C4-2B (cell line): ENCODE data around the gene SCP2.

Experiments
- H3K27ac ChIP-seq: fragments of 450-650 bp; 2 replicates; pipeline ENCODE4 v1.5.1; 2017
- ZFX ChIP-seq: fragments of 450-650 bp; IDR thresholded peaks from 2 replicates; pipeline ENCODE4 v1.6.1; 2017
- TF ChIP-seq, protein P1 (sequence below): fragments of 450-650 bp; conservative IDR thresholded peaks from 2 replicates; pipeline ENCODE4 v1.5.1; 2017; ENCODE audit warnings: mild to moderate bottlenecking

The SCP2 gene

DNA sequence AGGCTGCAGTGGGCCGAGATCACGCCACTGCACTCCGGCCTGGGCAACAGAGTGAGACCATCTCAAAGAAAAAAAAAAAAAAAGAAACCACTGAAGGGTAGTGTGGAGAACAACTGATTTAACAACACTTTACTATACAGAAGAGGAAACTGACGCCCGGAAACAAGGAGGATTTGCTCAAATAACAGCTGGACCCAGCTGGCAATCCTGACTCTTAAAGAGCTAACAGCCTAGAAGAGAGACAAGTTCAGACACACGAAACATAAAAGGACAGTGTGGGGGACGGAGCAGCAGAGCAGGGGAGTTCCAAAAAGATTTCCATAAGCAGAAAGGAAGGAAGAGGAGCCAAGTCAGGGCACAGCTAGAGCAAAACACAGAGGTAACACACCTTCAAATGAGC, 9.9 kb upstream of the SCP2 start:
- TF ChIP-seq, protein P1, sequence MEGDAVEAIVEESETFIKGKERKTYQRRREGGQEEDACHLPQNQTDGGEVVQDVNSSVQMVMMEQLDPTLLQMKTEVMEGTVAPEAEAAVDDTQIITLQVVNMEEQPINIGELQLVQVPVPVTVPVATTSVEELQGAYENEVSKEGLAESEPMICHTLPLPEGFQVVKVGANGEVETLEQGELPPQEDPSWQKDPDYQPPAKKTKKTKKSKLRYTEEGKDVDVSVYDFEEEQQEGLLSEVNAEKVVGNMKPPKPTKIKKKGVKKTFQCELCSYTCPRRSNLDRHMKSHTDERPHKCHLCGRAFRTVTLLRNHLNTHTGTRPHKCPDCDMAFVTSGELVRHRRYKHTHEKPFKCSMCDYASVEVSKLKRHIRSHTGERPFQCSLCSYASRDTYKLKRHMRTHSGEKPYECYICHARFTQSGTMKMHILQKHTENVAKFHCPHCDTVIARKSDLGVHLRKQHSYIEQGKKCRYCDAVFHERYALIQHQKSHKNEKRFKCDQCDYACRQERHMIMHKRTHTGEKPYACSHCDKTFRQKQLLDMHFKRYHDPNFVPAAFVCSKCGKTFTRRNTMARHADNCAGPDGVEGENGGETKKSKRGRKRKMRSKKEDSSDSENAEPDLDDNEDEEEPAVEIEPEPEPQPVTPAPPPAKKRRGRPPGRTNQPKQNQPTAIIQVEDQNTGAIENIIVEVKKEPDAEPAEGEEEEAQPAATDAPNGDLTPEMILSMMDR = no peak
- no peak for TF ChIP-seq ZFX
- H3K27ac ChIP-seq = no peak overlapping the region

DNA sequence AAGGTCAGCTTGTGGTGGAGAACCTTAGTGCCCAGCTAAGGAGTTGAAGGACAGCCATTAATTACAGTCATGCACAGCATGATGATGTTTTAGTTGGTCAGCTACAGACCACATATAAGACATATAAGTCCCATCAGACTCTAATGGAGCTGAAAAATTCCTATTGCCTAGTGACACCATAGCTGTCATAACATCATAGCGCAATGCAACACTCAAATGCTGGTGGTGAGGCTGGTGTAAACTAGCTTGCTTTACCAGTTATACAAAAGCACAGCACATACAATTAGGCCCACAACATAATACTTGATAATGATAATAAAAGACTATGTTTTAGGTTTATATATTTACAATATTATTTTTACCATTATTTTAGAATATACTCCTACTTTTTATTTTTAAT, 9.5 kb upstream of the SCP2 start:
- H3K27ac ChIP-seq = no peak overlapping the region

DNA sequence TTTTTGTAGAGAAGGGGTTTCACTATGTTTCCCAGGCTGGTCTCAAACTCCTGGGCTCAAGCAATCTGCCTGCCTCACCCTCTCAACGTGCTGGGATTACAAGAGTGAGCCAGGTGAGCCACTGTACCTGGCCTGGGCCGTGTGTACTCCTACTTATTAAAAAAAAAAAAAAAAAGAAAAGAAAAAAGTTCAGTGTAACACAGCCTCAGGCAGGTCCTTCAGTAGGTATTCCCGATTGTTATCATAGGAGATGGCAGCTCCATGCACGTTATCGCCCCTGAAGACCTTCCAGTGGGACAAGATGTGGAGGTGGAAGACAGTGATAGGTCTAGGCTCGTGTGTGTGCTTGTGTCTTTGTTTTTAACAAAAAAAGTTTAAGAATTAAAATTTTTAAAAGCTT, 8.9 kb upstream of the SCP2 start:
- no peak overlapping the region for H3K27ac ChIP-seq

More for the DNA sequence above, 9.5 kb upstream of the SCP2 start:
- TF ChIP-seq, protein P1 = no peak
- no peak for TF ChIP-seq ZFX

DNA sequence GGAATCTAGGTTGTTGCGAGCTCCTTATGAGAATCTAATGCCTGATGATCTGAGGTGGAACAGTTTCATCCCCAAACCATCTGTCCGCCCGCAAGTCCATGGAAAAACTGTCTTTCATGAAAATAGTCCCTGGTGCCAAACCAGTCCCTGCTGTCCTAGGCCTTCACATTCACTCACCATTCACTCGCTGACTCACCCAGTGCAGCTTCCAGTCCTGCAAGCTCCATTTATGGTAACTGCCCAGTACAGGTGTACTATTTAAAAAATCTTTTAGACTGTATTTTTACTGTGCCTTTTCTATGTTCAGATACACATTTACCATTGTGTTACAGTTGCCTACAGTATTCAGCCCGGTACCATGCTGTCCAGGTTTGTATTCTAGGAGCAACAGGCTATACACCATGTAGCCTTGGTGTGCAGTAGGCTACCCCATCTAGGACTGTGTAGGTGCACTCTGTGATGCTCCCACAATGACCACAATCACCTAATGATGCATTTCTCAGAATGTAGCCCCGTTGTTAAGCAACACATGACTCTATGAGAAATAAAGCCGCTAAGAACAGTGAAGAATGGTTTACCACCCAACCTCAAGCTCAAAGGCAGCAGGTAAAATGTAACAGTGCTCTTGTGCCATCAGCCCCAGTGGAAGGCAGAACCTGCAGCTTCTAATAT, 7.9 kb upstream of the SCP2 start:
- TF ChIP-seq, protein P1 = no peak
- no peak for TF ChIP-seq ZFX
- H3K27ac ChIP-seq = no peak overlapping the region

More for the DNA sequence above, 8.9 kb upstream of the SCP2 start:
- TF ChIP-seq, protein P1 = no peak
- TF ChIP-seq ZFX = no peak

DNA sequence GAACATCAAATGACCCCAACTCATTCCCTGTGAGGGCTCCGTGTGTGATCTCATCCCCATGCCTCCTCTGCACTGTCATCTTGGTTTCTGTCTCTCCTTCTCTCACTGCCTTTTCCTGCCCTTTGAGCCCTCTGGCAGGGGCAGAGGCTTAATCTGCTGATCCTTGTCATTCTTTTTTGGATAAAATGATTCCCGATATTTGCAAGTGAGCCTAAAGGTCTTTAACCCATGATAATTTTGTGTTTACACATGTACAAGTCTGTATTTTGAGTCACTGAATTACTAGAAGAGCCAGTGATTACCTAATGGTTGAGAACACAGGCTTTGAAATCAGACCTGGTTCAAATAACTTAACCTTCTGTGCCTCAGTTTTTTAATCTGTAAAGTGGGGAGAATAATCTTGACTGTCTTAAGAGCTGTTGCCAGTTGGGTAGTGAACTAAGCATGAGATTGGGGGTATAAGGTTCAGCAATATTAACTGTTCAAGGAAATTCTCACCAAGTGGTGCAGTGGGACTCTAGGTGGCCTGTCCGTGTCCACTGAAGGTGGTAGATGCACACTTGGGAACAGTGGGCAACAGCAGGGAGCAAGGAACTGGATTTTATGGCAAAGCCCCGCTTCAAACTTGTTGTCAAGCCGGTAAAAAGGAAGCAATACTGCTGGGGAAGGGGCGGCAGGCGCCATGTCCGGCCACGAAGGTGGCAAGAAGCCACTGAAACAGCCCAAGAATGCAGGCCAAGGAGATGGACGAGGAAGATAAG, 7.2 kb upstream of the SCP2 start:
- no peak overlapping the region for H3K27ac ChIP-seq
- no peak for TF ChIP-seq ZFX
- TF ChIP-seq, protein P1 = no peak

DNA sequence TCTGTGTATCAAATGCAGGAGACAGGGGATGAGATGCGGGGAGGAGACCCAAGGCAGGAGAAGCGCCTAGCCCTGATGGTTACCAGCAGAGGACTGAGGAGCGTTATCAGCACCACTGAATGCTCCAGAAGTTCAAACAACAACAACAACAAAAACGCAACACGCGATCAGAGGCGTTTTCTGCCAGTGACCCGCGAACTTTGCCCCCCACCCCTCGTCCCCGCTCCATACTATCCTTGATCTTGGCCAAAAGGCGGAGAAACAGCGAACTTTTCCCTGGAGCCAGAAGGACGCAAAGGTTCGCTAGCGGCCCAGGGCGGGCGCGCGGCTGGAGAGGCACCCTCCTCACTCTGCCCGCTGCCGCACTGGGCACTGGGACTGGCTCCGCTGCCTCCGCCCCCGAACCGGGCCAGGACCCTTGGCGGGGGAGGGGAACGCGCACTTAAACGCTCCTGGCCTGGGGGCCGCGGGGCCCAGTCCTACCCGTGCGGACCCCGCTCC, 6.2 kb upstream of the SCP2 start:
- TF ChIP-seq, protein P1 = no peak
- TF ChIP-seq ZFX = no peak
- peak overlapping the region; percentile 86 for H3K27ac ChIP-seq

DNA sequence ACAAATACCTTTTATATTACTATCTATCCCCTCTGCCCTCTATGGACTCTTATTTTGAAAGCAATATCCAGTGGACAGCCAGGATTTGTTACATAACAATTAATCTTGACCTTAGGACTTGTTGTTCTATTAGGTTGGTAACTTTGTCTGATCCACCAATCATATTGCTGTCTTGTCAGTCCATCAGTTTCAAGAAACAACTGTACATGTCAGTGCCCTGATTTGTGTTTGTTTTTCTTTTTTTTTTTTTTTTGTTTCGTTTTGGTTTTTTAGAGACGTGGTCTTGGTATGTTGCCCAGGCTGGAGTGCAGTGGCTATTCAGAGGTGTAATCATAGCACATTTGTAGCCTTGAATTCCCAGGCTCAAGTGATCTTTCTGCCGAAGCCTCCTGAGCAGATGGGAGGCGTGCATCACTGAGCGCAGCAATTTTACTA, 1.5 kb upstream of the SCP2 start:
- TF ChIP-seq ZFX = no peak
- TF ChIP-seq, protein P1 = no peak
- H3K27ac ChIP-seq = no peak overlapping the region
